GM19324 (cell line): ENCODE results near the gene UAP1L1.

ENCODE experiments used
- ATAC-seq: cut with Tn5 transposase; IDR thresholded peaks from one replicate; pipeline ENCODE4 v1.9.1; 2021; ENCODE audit warnings: mild to moderate bottlenecking, moderate library complexity; ENCODE audit not compliant: unreplicated experiment, low FRiP score

UAP1L1 gene

GRCh38 chr9:137040568-137040967 is 36.7 kb upstream of the UAP1L1 start:
- no peak for ATAC-seq

- no peak for ATAC-seq
These were observed 36.2 kb upstream of the UAP1L1 start for GRCh38 chr9:137041124-137041523.

GRCh38 chr9:137042751-137043727 is 34.3 kb upstream of the UAP1L1 start:
- ATAC-seq, result no peak

- ATAC-seq, result no peak
These were observed 33.3 kb upstream of the UAP1L1 start for GRCh38 chr9:137044037-137044436.

GRCh38 chr9:137044502-137045177 is 32.7 kb upstream of the UAP1L1 start:
- no peak for ATAC-seq

GRCh38 chr9:137045294-137046087 is 31.8 kb upstream of the UAP1L1 start:
- no peak for ATAC-seq

- ATAC-seq, result no peak
These were observed 31.1 kb upstream of the UAP1L1 start, which contains the start of gene NPDC1 for GRCh38 chr9:137046088-137046787. Gene NPDC1, minus strand, starts transcription at chr9:137046177. Its CDS starts 188 bp downstream, at chr9:137045989.

- no peak for ATAC-seq
These were observed 28.4 kb upstream of the UAP1L1 start for GRCh38 chr9:137048655-137049543.

- no peak for ATAC-seq
These were observed 27.5 kb upstream of the UAP1L1 start for GRCh38 chr9:137049544-137050449.

- no peak for ATAC-seq
These were observed 26.7 kb upstream of the UAP1L1 start for GRCh38 chr9:137050570-137050969.

GRCh38 chr9:137051145-137051724 is 26.1 kb upstream of the UAP1L1 start:
- ATAC-seq, result no peak

GRCh38 chr9:137052293-137052692 is 25.0 kb upstream of the UAP1L1 start:
- ATAC-seq, result no peak

- ATAC-seq, result no peak
These were observed 24.0 kb upstream of the UAP1L1 start for GRCh38 chr9:137052998-137053943.

- ATAC-seq, result no peak
These were observed 23.1 kb upstream of the UAP1L1 start, which contains the start of gene ENTPD2 for GRCh38 chr9:137053944-137054931. Gene ENTPD2, minus strand, starts transcription at chr9:137054061. Its CDS starts 64 bp downstream, at chr9:137053997.

- ATAC-seq, result no peak
These were observed 22.4 kb upstream of the UAP1L1 start for GRCh38 chr9:137054932-137055384.
